H1 (cell line): ENCODE data around the gene HNF1B. TPM values are rescaled to one million over a fixed set of nuclear protein-coding genes. Genes with fewer than 3 reads are reported as not detected.

Experiments
- CTCF ChIA-PET: fragments of 300-600 bp; sonication (Branson Sonifier 250); formaldehyde crosslinking; loops from one replicate; lab custom pipeline; 2021; ENCODE audit not compliant: partially characterized antibody; lab: Charles Lee
- POLR2A ChIA-PET: fragments of 300-600 bp; sonication (Branson Sonifier 250); formaldehyde crosslinking; loops from one replicate; lab custom pipeline; 2021; ENCODE audit warnings: inconsistent platforms; ENCODE audit not compliant: partially characterized antibody; lab: Charles Lee
- DNase-seq, 2 experiments: peaks; one replicate each; pipeline versions ENCODE4 v3.0.0 to v3.0.0-alpha.2; 2010 to 2022; ENCODE audit warnings: low spot score in 2 of 2, low read depth in 1 of 2, mixed read lengths in 1 of 2
- FAIRE-seq: peaks from 2 replicates; lab custom pipeline; 2011; peaks lifted over from hg19 to GRCh38; lab: Jason Lieb, UNC
- H2AFZ ChIP-seq: 2 replicates; pipeline ENCODE4 v1.8.1; 2012; ENCODE audit warnings: low read length, inconsistent platforms
- H2AK5ac ChIP-seq: 2 replicates; pipeline ENCODE4 v1.6.1; 2013; ENCODE audit warnings: low read depth, low read length
- H2BK120ac ChIP-seq: replicated peaks from 2 replicates; pipeline ENCODE3; 2013; ENCODE audit warnings: low read depth, low read length, inconsistent platforms
- H2BK12ac ChIP-seq: 2 replicates; pipeline ENCODE4 v1.6.1; 2013; ENCODE audit warnings: low read depth, low read length
- H2BK15ac ChIP-seq: 2 replicates; pipeline ENCODE4 v1.6.1; 2013; ENCODE audit warnings: low read length
- H2BK20ac ChIP-seq: 2 replicates; pipeline ENCODE4 v1.6.1; 2013; ENCODE audit warnings: low read length
- H2BK5ac ChIP-seq: 2 replicates; pipeline ENCODE4 v1.6.1; 2013; ENCODE audit warnings: low read depth, low read length
- H3K14ac ChIP-seq: 2 replicates; pipeline ENCODE4 v1.6.1; 2013; ENCODE audit warnings: inconsistent platforms; ENCODE audit not compliant: insufficient read length
- H3K18ac ChIP-seq: 2 replicates; pipeline ENCODE4 v1.6.1; 2013; ENCODE audit warnings: low read length; ENCODE audit errors: extremely low read depth
- H3K23ac ChIP-seq: 2 replicates; pipeline ENCODE4 v1.6.1; 2013; ENCODE audit warnings: inconsistent platforms; ENCODE audit not compliant: insufficient read length
- H3K23me2 ChIP-seq: 2 replicates; pipeline ENCODE4 v1.6.1; 2013; ENCODE audit warnings: low read depth, low read length
- H3K27ac ChIP-seq: 2 replicates; pipeline ENCODE4 v1.6.1; 2011; ENCODE audit warnings: low read depth, low read length, inconsistent platforms
- H3K27me3 ChIP-seq, 4 experiments: replicated peaks in 1 of 4; 1 replicate in 1 of 4; 2 replicates in 3 of 4; pipeline versions ENCODE4 v1.6.1 to v1.8.1; 2011 to 2013; ENCODE audit warnings: low read length in 3 of 4, mild to moderate bottlenecking in 3 of 4, inconsistent platforms in 2 of 4, mixed read lengths in 2 of 4, moderate library complexity in 1 of 4; ENCODE audit not compliant: control insufficient read depth in 3 of 4, insufficient read depth in 3 of 4; ENCODE audit errors: extremely low read depth in 1 of 4
- H3K36me3 ChIP-seq, 4 experiments: 2 replicates each; pipeline versions ENCODE4 v1.6.1 to v1.8.1; 2011 to 2013; ENCODE audit warnings: mild to moderate bottlenecking in 4 of 4, low read length in 3 of 4, moderate library complexity in 2 of 4, control low read depth in 1 of 4, inconsistent platforms in 1 of 4; ENCODE audit not compliant: insufficient read depth in 4 of 4, control insufficient read depth in 2 of 4
- H3K4ac ChIP-seq: replicated peaks from 2 replicates; pipeline ENCODE3; 2013; ENCODE audit warnings: low read length, low read depth, mixed read lengths, inconsistent platforms; ENCODE audit not compliant: insufficient read length
- H3K4me1 ChIP-seq, 4 experiments: replicated peaks in 1 of 4; 1 replicate in 1 of 4; 2 replicates in 3 of 4; pipeline versions ENCODE4 v1.6.1 to v1.8.1; 2011 to 2013; ENCODE audit warnings: low read length in 3 of 4, inconsistent platforms in 2 of 4, mixed read lengths in 1 of 4; ENCODE audit not compliant: insufficient read depth in 4 of 4, control insufficient read depth in 3 of 4
- H3K4me2 ChIP-seq, 2 experiments: 2 replicates each; pipeline versions ENCODE4 v1.6.1 to v1.8.1; 2011 to 2013; ENCODE audit warnings: low read depth in 2 of 2, low read length in 2 of 2, control low read depth in 1 of 2, inconsistent platforms in 1 of 2, mild to moderate bottlenecking in 1 of 2; ENCODE audit not compliant: insufficient read depth in 1 of 2
- H3K4me3 ChIP-seq, 4 experiments: fragments of 200-600, 300-600 bp in 1 of 4; sonication (generic), shearing (Covaris generic), sonication (Bioruptor Twin) in 1 of 4; 2 replicates each; pipeline versions ENCODE4 v1.5.1 to v1.8.1; 2011 to 2016; ENCODE audit warnings: low read length in 4 of 4, low read depth in 3 of 4, control low read depth in 2 of 4, inconsistent platforms in 2 of 4, mild to moderate bottlenecking in 2 of 4, mixed read lengths in 1 of 4, moderate library complexity in 1 of 4; ENCODE audit not compliant: insufficient read depth in 2 of 4; ENCODE audit errors: extremely low read depth in 1 of 4
- H3K56ac ChIP-seq: replicated peaks from 2 replicates; pipeline ENCODE3; 2013; ENCODE audit warnings: low read depth, mild to moderate bottlenecking, mixed read lengths, low read length, inconsistent platforms; ENCODE audit not compliant: insufficient read length
- H3K79me1 ChIP-seq: 2 replicates; pipeline ENCODE4 v1.6.1; 2013; ENCODE audit warnings: low read depth, low read length, control low read depth
- H3K79me2 ChIP-seq, 2 experiments: 2 replicates each; pipeline versions ENCODE4 v1.6.1 to v1.8.1; 2012 to 2013; ENCODE audit warnings: low read length in 2 of 2, mild to moderate bottlenecking in 2 of 2, inconsistent platforms in 1 of 2; ENCODE audit not compliant: insufficient read depth in 2 of 2, control insufficient read depth in 1 of 2
- H3K9ac ChIP-seq, 4 experiments: replicated peaks in 1 of 4; 1 replicate in 1 of 4; 2 replicates in 3 of 4; pipeline versions ENCODE4 v1.6.1 to v1.8.1; 2011 to 2013; ENCODE audit warnings: low read depth in 3 of 4, low read length in 3 of 4, control low read depth in 2 of 4, mild to moderate bottlenecking in 2 of 4, moderate library complexity in 2 of 4, inconsistent platforms in 1 of 4; ENCODE audit errors: extremely low read depth in 1 of 4
- H3K9me3 ChIP-seq, 2 experiments: 2 replicates each; pipeline versions ENCODE4 v1.6.1 to v1.8.1; 2012 to 2013; ENCODE audit warnings: mild to moderate bottlenecking in 2 of 2, moderate library complexity in 2 of 2, control low read depth in 1 of 2, inconsistent platforms in 1 of 2, low read depth in 1 of 2, low read length in 1 of 2, mixed read lengths in 1 of 2; ENCODE audit not compliant: insufficient read depth in 2 of 2
- H4K20me1 ChIP-seq, 2 experiments: replicated peaks in 1 of 2; 2 replicates each; pipeline versions ENCODE3 to v1.8.1; 2011 to 2013; ENCODE audit warnings: inconsistent platforms in 2 of 2, low read length in 2 of 2, mild to moderate bottlenecking in 1 of 2; ENCODE audit not compliant: insufficient read depth in 2 of 2, control insufficient read depth in 1 of 2
- H4K5ac ChIP-seq: 2 replicates; pipeline ENCODE4 v1.6.1; 2013; ENCODE audit warnings: low read length, low read depth, mixed read lengths, inconsistent platforms; ENCODE audit not compliant: insufficient read length
- H4K8ac ChIP-seq: 2 replicates; pipeline ENCODE4 v1.8.0; 2013; ENCODE audit warnings: mild to moderate bottlenecking, moderate library complexity, low read length, inconsistent platforms; ENCODE audit not compliant: insufficient read depth; ENCODE audit errors: extremely low read depth
- H4K91ac ChIP-seq: replicated peaks from 2 replicates; pipeline ENCODE3; 2013; ENCODE audit warnings: low read length, mixed read lengths, inconsistent platforms; ENCODE audit not compliant: insufficient read length
- ASH2L ChIP-seq: fragments of 200-600, 300-600 bp; sonication (generic); IDR thresholded peaks from one replicate; pipeline ENCODE4 v1.7.1; 2017; ENCODE audit warnings: low read length
- ATF3 ChIP-seq: IDR thresholded peaks from 2 replicates; pipeline ENCODE4 v1.6.1; 2011; ENCODE audit warnings: low read depth, mild to moderate bottlenecking, low read length; ENCODE audit not compliant: insufficient read depth
- EGR1 ChIP-seq: IDR thresholded peaks from 2 replicates; pipeline ENCODE4 v1.6.1; 2011; ENCODE audit warnings: low read depth, low read length, borderline replicate concordance
- EP300 ChIP-seq, 2 experiments: IDR thresholded peaks; 1 replicate in 1 of 2; 2 replicates in 1 of 2; pipeline ENCODE4 v1.6.1; 2011 to 2012; ENCODE audit warnings: low read depth in 2 of 2, low read length in 2 of 2, mild to moderate bottlenecking in 2 of 2, borderline replicate concordance in 1 of 2, inconsistent platforms in 1 of 2, moderate library complexity in 1 of 2
- EZH2 ChIP-seq: fragments of 200-600 bp; sonication (generic); IDR thresholded peaks from 2 replicates; pipeline ENCODE4 v1.7.1; 2012; ENCODE audit warnings: low read depth, mild to moderate bottlenecking, moderate library complexity, low read length, inconsistent platforms; ENCODE audit not compliant: severe bottlenecking
- GTF2F1 ChIP-seq: IDR thresholded peaks from 2 replicates; pipeline ENCODE4 v1.6.1; 2012; ENCODE audit warnings: low read depth, low read length, improper control_type of control experiment, borderline replicate concordance
- HDAC6 ChIP-seq: IDR thresholded peaks from one replicate; pipeline ENCODE4 v1.7.1; 2012; ENCODE audit warnings: low read depth, mild to moderate bottlenecking, inconsistent platforms, low read length, moderate library complexity
- JUN ChIP-seq: IDR thresholded peaks from 2 replicates; pipeline ENCODE4 v1.6.1; 2011; ENCODE audit warnings: low read depth, mild to moderate bottlenecking, improper control_type of control experiment, low read length
- MAFK ChIP-seq: IDR thresholded peaks from 2 replicates; pipeline ENCODE4 v1.6.1; 2012; ENCODE audit warnings: low read depth, mild to moderate bottlenecking, improper control_type of control experiment, low read length
- MAX ChIP-seq: IDR thresholded peaks from 2 replicates; pipeline ENCODE4 v1.6.1; 2012; ENCODE audit warnings: inconsistent platforms
- SP2 ChIP-seq: IDR thresholded peaks from 2 replicates; pipeline ENCODE4 v1.6.1; 2012; ENCODE audit warnings: mild to moderate bottlenecking, low read length, inconsistent platforms
- SP4 ChIP-seq: IDR thresholded peaks from 2 replicates; pipeline ENCODE4 v1.6.1; 2012; ENCODE audit warnings: low read length, inconsistent platforms
- SRF ChIP-seq: IDR thresholded peaks from 2 replicates; pipeline ENCODE4 v1.6.1; 2011; ENCODE audit warnings: mild to moderate bottlenecking, low read depth, low read length, moderate library complexity
- TCF12 ChIP-seq: IDR thresholded peaks from 2 replicates; pipeline ENCODE4 v1.6.1; 2011; ENCODE audit warnings: low read depth, mild to moderate bottlenecking, low read length
- WGBS, 2 experiments: shearing (Covaris generic) in 1 of 2; methylation state at CpG; one replicate each; pipeline versions ENCODE4 v1.1.6 to v1.1.7; 2013 to 2015; ENCODE audit warnings: low lambda C conversion rate in 2 of 2, mixed read lengths in 2 of 2, inconsistent platforms in 1 of 2, low coverage in 1 of 2, missing lambda C conversion rate in 1 of 2; ENCODE audit not compliant: insufficient replicate concordance in 2 of 2, insufficient coverage in 1 of 2, insufficient read length in 1 of 2; ENCODE audit errors: extremely low coverage in 1 of 2, missing lambda C conversion rate in 1 of 2; 5-methylcytosine and 5-hydroxymethylcytosine counted together
- polyA plus RNA-seq, 7 experiments: library from polyadenylated mRNA; depleted of rRNA in 3 of 7; stranded (reverse) in 5 of 7; unstranded in 2 of 7; fragments of >200 nt in 5 of 7; fragments of 200-250 nt in 2 of 7; gene quantifications; 1 replicate in 5 of 7; 2 replicates in 1 of 7; 4 replicates in 1 of 7; pipeline versions ENCODE4 v1.2.1 to v1.2.3, GENCODE V29; 2011 to 2013; ENCODE audit warnings: missing spikeins in 2 of 7, mixed read lengths in 2 of 7
- total RNA-seq: library from RNA; stranded (reverse); fragmentation: NEBNext Ultra II Directional; extraction: Animal tissue kit (Norgen Biotek cat#: 25700); gene quantifications from 2 replicates; pipeline ENCODE4 v1.2.1, GENCODE V29; 2021

HNF1B gene
- total and polyA plus RNA-seq, 2 of the 8 experiments (the other 6 are each of a cell fraction or from before 2014, with no cell fraction given), result 0.13 to 0.30 TPM

GRCh38 chr17:37713028-37713431 is 31.8 kb downstream of the HNF1B start:
- H3K23me2 ChIP-seq, result no peaks in the 10 kb centered on the region
- H2BK120ac ChIP-seq, result no peak overlapping the region
- H3K4me3 ChIP-seq, result no peak overlapping the region
- H3K4me1 ChIP-seq, result peaks cover 2 to 9% (median 2%) of the 10 kb centered on the region in 4 experiments; a peak in 5 of 7 replicates
- no peak overlapping the region for H3K23ac ChIP-seq
- H3K18ac ChIP-seq, result no peak overlapping the region
- H2BK5ac ChIP-seq, result no peak overlapping the region
- DNase-seq, result no peak
- H3K14ac ChIP-seq, result no peak overlapping the region
- H2AFZ ChIP-seq, result no peak overlapping the region
- no peak overlapping the region for H4K5ac ChIP-seq
- no peaks in the 10 kb centered on the region for H3K36me3 ChIP-seq
- H2AK5ac ChIP-seq, result no peak overlapping the region
- no peak for FAIRE-seq
- CTCF ChIA-PET, result interaction anchor here (1.5 to 1.7 kb wide), 2 partner anchors 57 to 63 kb away, joined by 3 to 8 read pairs; no protein-coding TSS in a partner anchor
- H2BK15ac ChIP-seq, result no peak overlapping the region
- H3K56ac ChIP-seq, result no peak overlapping the region
- no peak overlapping the region for H3K27ac ChIP-seq
- no peaks in the 10 kb centered on the region for H4K20me1 ChIP-seq
- TF ChIP-seq ATF3 (no peak), MAFK (no peak), SRF (no peak), SP2 (no peak), EP300 (IDR thresholded peaks at IDR 0.05; ENCODE audit: borderline replicate concordance in 1 of 2, low read depth in 2 of 2, low read length in 2 of 2) (no peak), ASH2L (no peak), EGR1 (no peak), EZH2 (no peak), GTF2F1 (no peak), JUN (no peak), SP4 (no peak), HDAC6 (no peak), MAX (no peak), TCF12 (no peak)
- no peaks in the 10 kb centered on the region for H3K79me1 ChIP-seq
- no peak overlapping the region for H2BK12ac ChIP-seq
- POLR2A ChIA-PET, result no interaction called here
- H4K8ac ChIP-seq, result no peak overlapping the region
- no peak overlapping the region for H3K4ac ChIP-seq
- H2BK20ac ChIP-seq, result no peak overlapping the region
- H3K4me2 ChIP-seq, result no peak overlapping the region
- no peak overlapping the region for H3K9ac ChIP-seq
- no peaks in the 10 kb centered on the region for H3K9me3 ChIP-seq
- 80% methylated on average over 6 of the region's 6 CpGs; no CpG with 5 or more reads in 1 of the 2 experiments for WGBS, 2 experiments
- no peak overlapping the region for H4K91ac ChIP-seq
- H3K27me3 ChIP-seq, result no peaks in the 10 kb centered on the region; a peak in 1 of 7 replicates
- H3K79me2 ChIP-seq, result no peaks in the 10 kb centered on the region
